ENCODE results near the gene JAKMIP2. TPM values are rescaled to one million over a fixed set of nuclear protein-coding genes. Genes with fewer than 3 reads are reported as not detected.

Gene JAKMIP2
- polyA plus RNA-seq, 3 donors, result 0.23 to 0.90 (median 0.36) TPM

DNA sequence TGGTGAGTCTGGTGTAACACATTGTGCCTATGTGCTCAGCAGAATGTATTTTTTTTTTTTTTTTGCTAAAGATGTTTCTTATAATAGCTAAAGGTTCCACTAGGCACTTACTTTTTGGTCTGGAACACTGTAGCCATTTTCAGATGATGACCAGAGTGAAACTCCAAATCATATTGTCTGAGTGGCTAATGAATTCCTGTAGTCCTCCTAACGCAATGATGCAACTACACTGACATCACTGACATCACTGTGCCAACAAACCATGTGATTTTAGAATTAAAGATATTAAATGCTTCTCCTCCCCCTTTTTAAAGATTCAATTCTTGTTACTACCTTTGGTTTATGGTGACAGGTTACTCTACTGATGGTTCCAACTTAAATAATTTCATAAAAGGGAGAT is 28.8 kb downstream of the JAKMIP2 start:
- 69 to 100% (median 83%) methylated on average over 1 of the region's 1 CpG for WGBS, 3 donors
- no peak overlapping the region for H3K27ac ChIP-seq (ENCODE audit: low read depth, low read length)

GRCh38 chr5:147752666-147753290 is 29.8 kb downstream of the JAKMIP2 start:
- no peak overlapping the region for H3K27ac ChIP-seq (ENCODE audit: low read depth, low read length)
- 85 to 94% (median 87%) methylated on average over 3 of the region's 3 CpGs for WGBS, 3 donors

DNA sequence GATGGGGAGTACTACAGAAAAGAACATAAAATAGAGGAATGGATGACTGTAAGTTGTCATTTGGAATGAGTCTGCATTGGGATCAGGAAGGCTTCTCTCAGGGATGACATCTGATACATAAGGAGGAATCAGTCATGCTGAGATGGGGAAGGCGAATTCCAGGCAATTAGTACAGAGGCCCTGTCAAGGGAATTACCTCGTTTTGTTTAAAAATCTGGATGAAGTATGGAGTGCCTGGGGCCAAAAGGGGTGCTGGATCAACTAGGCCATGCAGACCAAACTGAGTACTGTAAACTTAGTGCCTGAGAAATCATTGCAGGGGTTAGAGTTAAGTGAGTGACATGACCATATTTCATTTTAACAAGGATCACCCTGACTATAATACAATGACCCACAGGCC is 30.5 kb downstream of the JAKMIP2 start:
- H3K27ac ChIP-seq (ENCODE audit: low read depth, low read length), result no peak overlapping the region
- 72 to 74% (median 72%) methylated on average over 2 of the region's 2 CpGs for WGBS, 3 donors

- 80 to 85% (median 82%) methylated on average over 13 of the region's 13 CpGs for WGBS, 3 donors
- no peak overlapping the region for H3K27ac ChIP-seq (ENCODE audit: low read depth, low read length)
Observed at GRCh38 chr5:147751156-147751830, 31.2 kb downstream of the JAKMIP2 start.

- 53 to 69% (median 62%) methylated on average over 4 of the region's 4 CpGs for WGBS, 3 donors
- no peak overlapping the region for H3K27ac ChIP-seq (ENCODE audit: low read depth, low read length)
Observed at GRCh38 chr5:147750065-147750464, 32.5 kb downstream of the JAKMIP2 start.

DNA sequence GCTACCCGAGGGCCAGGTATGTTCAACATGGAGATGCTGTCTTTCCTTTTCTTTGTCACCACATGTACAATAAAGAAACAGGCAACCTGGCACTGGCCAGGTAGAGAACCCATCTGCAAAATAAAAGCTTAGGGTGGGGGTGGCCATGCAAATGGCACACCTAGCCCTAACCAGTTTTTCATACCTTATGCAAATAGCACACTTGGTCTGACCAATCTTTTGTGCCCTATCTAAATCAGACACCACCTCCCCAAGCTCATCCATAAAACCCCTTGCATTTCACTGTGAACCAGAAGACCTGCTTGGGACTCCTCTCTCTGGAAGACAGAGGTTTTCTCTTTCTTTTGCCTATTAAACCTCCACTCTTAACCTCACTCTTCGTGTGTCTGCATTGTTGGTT is 33.9 kb downstream of the JAKMIP2 start:
- H3K27ac ChIP-seq (ENCODE audit: low read depth, low read length), result no peak overlapping the region
- WGBS, 3 donors, result 67 to 76% (median 74%) methylated on average over 2 of the region's 2 CpGs

DNA sequence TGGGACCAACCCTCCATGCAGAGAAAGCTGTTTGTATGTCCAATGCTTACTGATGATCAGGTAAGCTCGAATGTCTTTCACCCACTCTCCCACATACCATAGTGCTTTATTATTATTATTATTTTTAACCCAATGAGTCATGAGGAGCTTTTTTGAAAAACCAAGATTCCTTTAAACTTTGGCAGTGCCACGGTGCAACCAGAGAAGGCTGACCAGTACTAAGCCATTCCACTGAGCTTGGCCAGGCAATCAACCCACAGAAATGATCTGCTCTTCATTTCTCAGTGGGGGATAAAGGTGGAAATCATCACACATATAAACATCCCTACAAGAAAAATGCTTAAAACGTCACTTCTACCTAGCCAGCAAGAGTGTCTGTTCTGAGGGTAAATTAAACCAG is 35.5 kb downstream of the JAKMIP2 start:
- H3K27ac ChIP-seq (ENCODE audit: low read depth, low read length), result no peak overlapping the region
- 71 to 82% (median 76%) methylated on average over 3 of the region's 3 CpGs for WGBS, 3 donors

- 29 to 43% (median 33%) methylated on average over 1 of the region's 1 CpG for WGBS, 3 donors
- no peak overlapping the region for H3K27ac ChIP-seq (ENCODE audit: low read depth, low read length)
Observed at GRCh38 chr5:147743678-147744374, 38.7 kb downstream of the JAKMIP2 start.

- 67 to 87% (median 80%) methylated on average over 2 of the region's 2 CpGs for WGBS, 3 donors
Observed at GRCh38 chr5:147743012-147743411, 39.5 kb downstream of the JAKMIP2 start.

GRCh38 chr5:147742151-147742550 is 40.4 kb downstream of the JAKMIP2 start:
- H3K27ac ChIP-seq (ENCODE audit: low read depth, low read length), result no peak overlapping the region
- WGBS, 3 donors, result 73 to 81% (median 79%) methylated on average over 4 of the region's 4 CpGs

More at GRCh38 chr5:147743012-147743411, 39.5 kb downstream of the JAKMIP2 start:
- no peak overlapping the region for H3K27ac ChIP-seq (ENCODE audit: low read depth, low read length)

DNA sequence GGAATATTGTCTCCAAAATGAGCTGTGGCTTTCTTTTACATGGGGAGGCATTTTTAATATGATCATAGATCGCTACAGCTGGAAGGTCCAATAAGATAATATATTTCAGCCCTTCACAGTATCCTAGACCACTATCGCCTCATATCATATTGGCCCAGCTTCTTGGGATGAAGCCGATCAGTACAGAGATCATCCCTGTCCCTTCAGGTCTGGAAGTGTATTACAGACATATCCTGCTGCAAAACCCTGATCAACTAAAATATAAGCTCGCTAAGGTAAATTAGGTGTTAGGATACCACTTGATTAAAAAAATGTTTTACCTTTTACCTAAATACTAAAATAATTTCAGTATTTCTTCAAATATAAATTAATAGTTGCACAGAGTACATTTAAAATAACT is 41.7 kb downstream of the JAKMIP2 start:
- no peak overlapping the region for H3K27ac ChIP-seq (ENCODE audit: low read depth, low read length)
- WGBS, 3 donors, result 96 to 99% (median 97%) methylated on average over 4 of the region's 4 CpGs

GRCh38 chr5:147737921-147738320 is 44.6 kb downstream of the JAKMIP2 start:
- 34 to 76% (median 68%) methylated on average over 3 of the region's 3 CpGs for WGBS, 3 donors
- H3K27ac ChIP-seq (ENCODE audit: low read depth, low read length), result no peak overlapping the region

DNA sequence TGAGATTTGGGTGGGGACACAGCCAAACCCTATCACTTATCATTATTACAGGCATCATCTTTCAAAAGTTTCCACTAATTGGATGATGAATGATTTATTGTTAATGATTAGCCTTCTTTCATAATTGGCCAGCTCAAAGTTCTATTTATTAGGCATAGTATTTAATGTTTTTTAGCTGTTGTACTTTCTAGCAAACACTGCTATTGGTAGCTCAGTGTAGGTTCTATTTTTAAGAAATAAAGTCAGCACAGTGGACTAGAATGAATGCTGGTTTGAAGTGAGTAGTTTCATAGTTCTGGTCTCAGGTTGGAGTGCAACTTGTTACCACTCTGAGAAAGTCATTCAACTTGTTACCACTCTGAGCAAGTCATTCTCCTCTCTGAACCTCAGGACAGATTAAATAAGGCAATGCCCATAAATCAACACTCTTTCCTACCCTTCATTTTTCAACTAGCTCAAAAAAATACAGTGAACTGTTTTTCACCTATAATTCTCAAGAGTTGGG is 46.9 kb downstream of the JAKMIP2 start:
- no peak overlapping the region for H3K27ac ChIP-seq (ENCODE audit: low read depth, low read length)

GRCh38 chr5:147734894-147735293 is 47.6 kb downstream of the JAKMIP2 start:
- H3K27ac ChIP-seq (ENCODE audit: low read depth, low read length), result no peak overlapping the region
- WGBS, 3 donors, result 36 to 69% (median 42%) methylated on average over 4 of the region's 4 CpGs

DNA sequence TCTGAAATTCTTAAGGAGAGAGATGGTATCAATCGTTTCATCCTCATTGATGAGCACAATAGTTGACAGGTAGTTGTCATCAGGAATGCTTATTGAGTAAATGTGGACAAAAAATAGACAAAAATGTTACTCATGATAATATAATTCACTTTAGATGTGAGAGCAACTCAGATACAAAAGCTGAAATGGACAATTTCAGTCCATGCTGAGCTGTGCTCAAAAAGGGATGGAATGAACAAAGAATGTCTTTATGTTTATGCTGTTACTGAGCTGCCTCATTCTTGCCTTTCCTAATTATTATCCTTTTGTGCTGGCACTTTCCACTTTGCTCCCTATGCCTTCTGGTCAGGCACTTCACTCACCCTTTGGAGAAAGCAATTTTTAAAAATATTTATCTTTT is 49.5 kb downstream of the JAKMIP2 start:
- no peak overlapping the region for H3K27ac ChIP-seq (ENCODE audit: low read depth, low read length)
- 58 to 85% (median 74%) methylated on average over 1 of the region's 1 CpG for WGBS, 3 donors

DNA sequence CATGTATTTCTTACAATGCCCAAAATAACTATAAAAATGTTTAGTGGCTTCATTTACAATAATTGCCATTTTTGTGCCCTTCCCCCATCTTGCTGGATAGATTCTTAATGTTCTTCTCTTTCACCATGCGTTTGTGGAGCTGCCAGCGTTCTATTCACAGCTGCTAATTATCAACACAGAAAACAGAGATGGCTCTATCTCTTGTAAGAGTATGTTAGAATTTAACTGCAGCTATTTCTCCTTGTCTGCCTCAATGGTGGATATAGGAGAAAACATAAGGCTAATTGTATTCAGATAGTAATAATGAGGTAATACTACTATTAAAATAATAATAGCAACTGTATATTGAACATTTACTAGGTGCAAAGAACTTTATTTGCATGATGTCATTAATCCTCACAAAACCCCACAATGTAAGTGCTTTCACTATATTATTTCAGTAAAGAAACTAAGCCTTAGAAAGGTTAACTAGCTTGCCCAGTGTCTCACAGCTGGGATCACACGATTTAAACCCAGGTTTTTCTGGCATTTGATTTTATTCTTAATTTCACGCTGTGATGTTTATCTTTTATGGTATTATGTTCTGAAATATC is 50.1 kb downstream of the JAKMIP2 start:
- 67 to 73% (median 73%) methylated on average over 4 of the region's 4 CpGs for WGBS, 3 donors

DNA sequence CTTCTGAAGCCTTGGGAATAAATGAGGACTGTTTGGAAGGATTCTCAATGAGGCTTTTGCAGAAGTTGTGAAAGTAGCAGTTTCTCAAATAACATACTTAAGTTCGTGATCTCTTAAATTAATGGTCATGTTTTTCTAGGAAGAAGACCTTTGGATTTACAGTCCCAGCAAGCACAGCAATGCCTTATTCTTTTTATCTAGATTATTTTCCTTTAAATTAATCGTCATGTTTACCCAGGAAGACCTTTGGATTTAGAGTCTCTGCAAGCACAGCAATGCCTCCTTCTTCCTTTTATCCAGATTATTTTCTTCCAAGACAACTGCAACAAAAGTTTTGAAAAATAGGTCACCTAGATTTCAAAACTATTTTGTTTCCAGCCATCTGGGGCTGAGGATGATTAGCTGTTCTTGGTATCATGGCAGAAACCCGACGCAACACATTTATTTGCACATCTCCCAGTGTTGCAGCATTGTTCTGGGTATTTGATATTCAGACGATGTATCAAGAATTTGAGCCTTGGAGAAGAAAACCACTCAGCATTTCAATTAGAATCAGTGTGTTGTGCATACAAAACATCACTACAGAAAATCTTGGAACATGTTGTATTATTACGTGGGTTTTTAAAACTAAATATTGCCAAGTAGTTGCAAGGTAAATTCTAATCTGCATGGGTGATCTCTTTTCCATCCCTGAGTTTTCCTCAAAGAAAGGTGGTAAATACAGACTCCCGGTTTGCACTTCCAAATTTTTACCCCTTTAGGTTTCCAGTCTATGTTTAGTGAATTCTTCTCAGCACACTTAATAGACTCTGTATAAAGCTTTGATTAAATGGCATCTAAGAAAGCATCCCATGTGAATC is 50.9 kb downstream of the JAKMIP2 start:
- WGBS, 3 donors, result 68 to 79% (median 68%) methylated on average over 7 of the region's 7 CpGs
- H3K27ac ChIP-seq (ENCODE audit: low read depth, low read length), result no peak overlapping the region

More for the DNA sequence above, 50.1 kb downstream of the JAKMIP2 start:
- no peak overlapping the region for H3K27ac ChIP-seq (ENCODE audit: low read depth, low read length)

DNA sequence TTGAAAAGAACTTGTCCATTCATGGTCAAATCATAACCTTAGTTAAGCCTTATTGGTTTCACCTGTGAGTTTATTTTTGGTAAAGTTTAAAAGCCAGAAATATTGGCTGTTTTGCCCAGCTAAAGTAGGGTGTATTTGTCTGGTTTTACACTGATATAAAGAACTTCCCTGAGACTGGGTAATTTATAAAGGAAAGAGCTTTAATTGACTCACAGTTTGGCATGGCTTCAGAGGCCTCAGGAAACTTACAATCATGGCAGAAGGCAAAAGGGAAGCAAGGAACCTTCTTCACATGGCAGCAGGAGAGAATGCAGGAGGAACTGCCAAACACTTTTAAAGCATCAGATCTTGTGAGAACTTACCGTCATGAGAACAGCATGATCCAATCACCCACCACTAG is 55.3 kb downstream of the JAKMIP2 start:
- no peak overlapping the region for H3K27ac ChIP-seq (ENCODE audit: low read depth, low read length)
- 79 to 88% (median 83%) methylated on average over 1 of the region's 1 CpG for WGBS, 3 donors

All from adipose tissue (tissue), 3 donors.